PFSK-1 (cell line): Measurements from ENCODE around the gene FAM118A.

Experiments
- FOXP2 ChIP-seq: optimal IDR thresholded peaks from 2 replicates; pipeline ENCODE3; 2011; ENCODE audit warnings: borderline replicate concordance, control low read depth, inconsistent platforms; ENCODE audit not compliant: insufficient read depth; ENCODE audit errors: extremely low read length, extremely low read depth
- POLR2AphosphoS5 ChIP-seq: IDR thresholded peaks from 2 replicates; pipeline ENCODE4 v1.6.1; 2012; ENCODE audit warnings: low read depth, mild to moderate bottlenecking, control low read depth, low read length, moderate library complexity
- REST ChIP-seq, 2 experiments: IDR thresholded peaks; 2 replicates each; pipeline versions ENCODE4 v1.6.1 to v1.8.0; 2011 to 2012; ENCODE audit warnings: low read depth in 2 of 2, low read length in 2 of 2, control low read depth in 1 of 2, inconsistent platforms in 1 of 2, mild to moderate bottlenecking in 1 of 2, moderate library complexity in 1 of 2; ENCODE audit not compliant: insufficient read depth in 1 of 2
- SIN3A ChIP-seq: IDR thresholded peaks from 2 replicates; pipeline ENCODE4 v1.6.1; 2012; ENCODE audit warnings: mild to moderate bottlenecking, low read length, moderate library complexity, borderline replicate concordance; ENCODE audit not compliant: insufficient read depth
- TAF1 ChIP-seq: IDR thresholded peaks from 2 replicates; pipeline ENCODE4 v1.6.1; 2012; ENCODE audit warnings: low read length, control low read depth, borderline replicate concordance; ENCODE audit not compliant: insufficient read depth

FAM118A gene

GRCh38 chr22:45335854-45336522, 26.3 kb downstream of the FAM118A start:
- no peak for TF ChIP-seq SIN3A
- no peak for TF ChIP-seq TAF1
- no peak for TF ChIP-seq FOXP2
- no peak for TF ChIP-seq POLR2AphosphoS5
- no peak for TF ChIP-seq REST (IDR thresholded peaks at IDR 0.05; ENCODE audit: insufficient read depth in 1 of 2, low read depth in 2 of 2, low read length in 2 of 2)

DNA sequence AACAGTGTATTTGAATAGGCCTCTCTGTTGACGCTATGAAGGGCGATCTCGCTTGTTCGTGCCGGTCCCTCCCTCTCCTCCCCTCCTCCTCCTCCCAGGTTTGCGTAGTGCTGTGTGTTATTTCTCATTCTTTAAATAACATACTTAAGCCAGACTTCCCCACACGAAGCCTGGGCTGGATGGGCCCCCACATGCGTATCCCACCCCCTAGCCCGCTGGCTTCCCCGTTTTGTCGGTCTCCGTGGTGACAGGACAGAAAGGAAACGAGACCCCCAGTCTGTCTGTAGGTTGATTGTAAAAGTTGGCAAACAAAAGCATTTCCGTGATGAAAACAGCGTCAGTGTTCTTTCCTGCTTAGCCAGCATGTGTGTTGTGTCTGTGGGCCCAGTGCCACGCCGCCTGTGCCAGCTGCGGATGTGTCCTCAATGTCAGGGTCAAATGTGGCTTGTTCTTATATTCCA, 27.3 kb downstream of the FAM118A start:
- TF ChIP-seq TAF1: no peak
- no peak for TF ChIP-seq REST (IDR thresholded peaks at IDR 0.05; ENCODE audit: insufficient read depth in 1 of 2, low read depth in 2 of 2, low read length in 2 of 2)
- TF ChIP-seq POLR2AphosphoS5: no peak
- TF ChIP-seq SIN3A: no peak
- no peak for TF ChIP-seq FOXP2

- no peak for TF ChIP-seq POLR2AphosphoS5
- no peak for TF ChIP-seq TAF1
- no peak for TF ChIP-seq SIN3A
- no peak for TF ChIP-seq REST (IDR thresholded peaks at IDR 0.05; ENCODE audit: insufficient read depth in 1 of 2, low read depth in 2 of 2, low read length in 2 of 2)
- no peak for TF ChIP-seq FOXP2
Measured at GRCh38 chr22:45337536-45337935, 27.8 kb downstream of the FAM118A start.

- TF ChIP-seq SIN3A: no peak
Measured at GRCh38 chr22:45338795-45339194, 29.1 kb downstream of the FAM118A start.

GRCh38 chr22:45340323-45340722, 30.6 kb downstream of the FAM118A start:
- TF ChIP-seq SIN3A (no peak), REST (IDR thresholded peaks at IDR 0.05; ENCODE audit: insufficient read depth in 1 of 2, low read depth in 2 of 2, low read length in 2 of 2) (no peak), TAF1 (no peak), POLR2AphosphoS5 (no peak), FOXP2 (no peak)
